Activated CD8-positive, alpha-beta memory T cell treated with anti-CD3 and anti-CD28 coated beads, Interleukin-2, amount 50 U/mL, for 4 hours (primary cell): ENCODE data around the gene C1QTNF8.

Experiments
- DNase-seq: peaks from one replicate; pipeline ENCODE4 v3.0.0-alpha.2; 2020

The C1QTNF8 gene

DNA sequence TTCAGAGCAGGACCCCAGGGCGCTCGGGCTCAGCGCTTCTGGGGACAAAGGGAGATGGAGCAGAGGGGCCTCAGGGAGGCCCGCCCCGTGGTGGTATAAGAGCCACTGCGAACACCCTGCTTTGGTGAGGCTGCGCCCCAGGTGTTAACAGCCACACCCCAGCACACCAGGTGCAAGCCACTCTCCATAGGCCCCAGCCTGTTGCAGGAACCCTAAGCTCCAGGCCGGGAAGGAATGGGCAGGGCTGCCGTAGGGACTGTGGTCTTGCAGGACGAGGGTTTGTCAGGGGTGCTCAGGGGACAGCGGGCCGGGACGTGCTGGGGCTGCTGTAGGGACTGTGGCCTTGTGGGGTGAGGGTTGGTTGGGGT lies 40.5 kb downstream of the C1QTNF8 start:
- DNase-seq = no peak

DNA sequence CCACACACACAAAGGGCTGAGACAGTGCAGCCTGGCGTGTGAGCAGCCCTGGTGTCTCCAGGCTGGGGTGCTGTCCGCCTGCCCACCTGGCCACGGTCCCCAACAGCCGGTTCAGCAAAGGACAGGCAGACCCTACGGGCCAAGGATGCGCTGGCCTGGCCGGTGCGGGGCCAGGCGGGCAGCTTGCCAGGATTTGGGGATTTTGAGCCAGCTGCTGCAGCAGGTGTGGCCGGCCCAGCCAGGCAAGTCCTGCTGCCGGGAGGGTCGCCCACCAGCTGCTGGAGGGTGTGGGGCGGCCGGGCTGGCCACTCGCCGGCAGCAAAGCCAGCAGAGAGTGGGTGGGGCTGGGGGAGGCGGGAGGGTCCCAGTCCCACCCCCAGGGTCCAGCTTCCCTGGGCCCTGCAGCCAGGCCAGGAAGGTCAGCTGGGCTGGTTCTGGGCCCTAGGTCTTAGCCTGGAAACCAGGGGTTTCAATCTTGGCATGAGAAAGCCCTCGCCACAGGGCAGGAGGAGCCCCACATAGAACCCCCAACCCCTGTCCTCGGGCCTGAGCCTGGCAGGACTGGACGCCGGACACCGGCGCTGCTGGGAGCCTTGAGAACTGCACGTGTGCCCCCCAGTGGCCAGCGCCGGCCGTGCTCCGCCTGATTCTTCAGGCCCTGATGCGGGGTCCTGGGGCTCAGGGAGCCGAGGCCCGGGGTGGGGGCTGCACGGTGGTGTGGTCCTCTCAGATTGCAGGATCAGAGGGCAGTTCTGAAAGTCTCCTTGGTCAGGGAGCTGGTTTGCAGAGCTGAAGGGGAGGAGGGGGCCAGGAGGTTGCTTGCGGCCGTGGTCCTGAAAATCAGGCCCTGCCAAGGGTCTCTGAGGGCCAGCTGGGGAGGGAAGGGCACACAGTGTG lies 41.1 kb downstream of the C1QTNF8 start:
- peak; percentile 51 for DNase-seq

DNA sequence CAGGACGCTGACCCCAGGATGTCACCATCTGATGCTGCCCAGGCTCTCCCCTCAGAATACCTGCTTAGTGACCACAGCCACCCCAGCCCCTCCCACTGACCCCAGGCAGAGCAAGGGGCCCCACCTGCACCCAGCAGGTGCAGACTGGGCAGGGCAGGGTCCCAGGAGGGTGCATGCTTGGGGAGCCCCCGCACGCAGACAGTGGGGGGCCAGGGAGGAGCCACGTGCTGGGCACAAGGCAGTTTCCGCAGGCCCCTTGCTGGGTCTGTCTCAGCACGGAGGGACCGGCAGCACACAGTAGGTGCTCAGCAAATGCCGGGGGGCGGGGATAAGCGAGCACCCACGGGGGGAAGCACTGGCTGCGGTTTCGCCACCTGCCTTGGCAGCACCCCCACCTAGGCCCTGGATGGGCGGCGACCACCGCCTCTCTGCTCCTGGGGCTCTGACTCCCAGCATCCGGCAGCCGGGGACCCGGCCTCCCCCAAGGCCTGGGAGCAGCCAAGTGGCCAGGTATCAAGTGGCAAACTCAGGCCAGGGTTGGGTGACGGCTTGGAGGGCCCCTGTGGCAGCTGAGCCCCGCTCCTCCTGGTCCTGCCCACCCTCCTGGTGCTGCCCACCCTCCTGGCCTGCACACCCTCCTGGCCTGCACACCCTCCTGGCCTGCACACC lies 42.2 kb downstream of the C1QTNF8 start:
- no peak for DNase-seq

DNA sequence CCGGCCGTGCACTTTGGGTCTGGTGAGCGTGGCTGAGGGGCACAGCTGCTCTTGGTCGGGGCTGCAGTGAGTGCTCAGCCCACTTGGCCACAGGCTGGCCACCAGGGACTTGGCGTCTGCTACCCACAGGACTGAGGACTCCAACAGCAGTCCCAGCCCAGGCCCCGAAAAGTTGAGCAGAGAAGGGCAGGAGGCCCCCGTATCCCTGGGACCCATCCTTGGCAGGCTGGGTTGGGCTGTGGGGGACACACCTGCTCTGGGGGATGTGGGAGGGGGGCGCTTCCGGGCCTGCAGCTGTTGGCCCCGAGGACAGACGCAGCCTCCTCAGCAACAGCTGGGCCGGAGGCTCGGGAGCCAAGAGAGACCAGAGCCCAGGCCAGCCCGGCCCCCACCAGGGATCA lies 42.9 kb downstream of the C1QTNF8 start:
- DNase-seq = no peak

DNA sequence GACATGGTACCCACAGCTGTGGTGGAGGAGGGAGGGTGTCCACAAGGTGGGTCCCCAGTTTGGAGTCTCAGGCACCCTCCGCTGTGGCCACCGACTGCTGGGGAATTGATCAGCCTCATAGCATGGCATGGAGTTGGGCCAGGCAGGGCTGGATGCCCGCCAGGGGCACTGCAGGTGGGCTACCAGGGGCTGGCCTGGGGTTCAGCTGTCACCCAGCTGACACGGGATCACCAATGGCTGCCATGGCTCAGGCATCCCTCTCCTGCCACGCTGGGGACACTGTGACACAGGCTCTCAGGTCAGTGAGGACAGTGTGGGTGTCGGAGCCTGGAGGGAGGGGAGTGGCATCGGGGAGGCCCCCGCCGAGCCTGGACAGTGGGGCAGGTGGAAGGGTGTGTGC lies 43.3 kb downstream of the C1QTNF8 start:
- DNase-seq = no peak

DNA sequence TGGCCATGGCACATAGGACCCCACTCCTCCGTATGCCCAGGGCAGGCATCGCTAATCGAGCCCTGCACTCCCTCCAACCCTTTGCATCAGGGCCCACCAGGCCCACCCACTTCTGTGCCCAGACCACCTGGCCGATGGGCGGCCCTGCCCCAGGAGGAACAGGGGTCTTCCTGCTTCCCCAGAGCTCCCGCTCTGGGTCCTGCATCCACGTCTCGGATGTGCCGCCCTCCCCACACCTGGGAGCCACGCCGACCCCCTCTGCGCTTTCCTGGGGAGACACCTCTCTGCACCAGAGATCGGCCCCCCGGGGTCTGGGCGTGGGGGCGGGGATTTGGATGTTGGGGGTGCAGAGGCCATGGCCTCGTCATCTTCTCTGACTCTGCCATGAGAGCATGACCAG lies 44.6 kb downstream of the C1QTNF8 start:
- no peak for DNase-seq

DNA sequence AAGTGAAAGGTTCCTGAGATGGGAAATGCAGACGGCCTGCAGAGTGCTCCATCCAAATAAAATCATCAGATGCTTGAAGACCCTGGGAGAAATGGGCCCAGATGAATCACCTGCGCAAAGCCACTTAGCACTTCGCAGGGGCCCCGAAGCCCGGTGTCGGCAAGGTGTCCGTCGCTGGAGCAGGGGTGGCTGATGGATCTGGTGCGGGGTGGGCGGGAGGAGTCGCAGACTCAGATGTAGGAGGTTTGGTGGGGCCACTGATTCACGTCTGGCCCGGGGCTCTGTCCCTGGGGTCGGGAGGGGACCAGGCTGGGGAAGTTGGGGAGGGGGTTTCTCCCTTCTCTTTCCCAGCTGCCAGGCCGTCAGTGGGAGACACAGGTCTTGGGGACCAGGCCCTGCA lies 45.1 kb downstream of the C1QTNF8 start:
- no peak for DNase-seq

DNA sequence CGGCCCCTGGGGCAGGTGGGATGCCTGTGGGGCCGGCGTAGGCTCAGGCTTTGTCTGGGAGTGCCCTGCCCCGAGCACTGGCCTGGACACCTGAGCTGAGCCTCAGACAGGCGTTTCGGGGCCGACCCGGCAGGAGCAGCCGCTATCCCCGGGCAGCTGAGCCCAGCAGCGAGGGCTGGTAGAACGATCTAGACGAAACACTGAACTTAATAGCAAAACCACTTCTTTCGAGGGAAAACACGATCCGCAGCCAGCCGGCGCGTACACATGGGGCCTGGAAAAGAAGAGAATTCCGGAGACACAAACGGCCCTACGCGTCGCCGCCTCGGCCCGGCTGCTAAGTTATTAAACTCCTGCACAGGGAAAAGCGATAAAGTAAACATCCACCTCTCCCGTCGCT lies 45.5 kb downstream of the C1QTNF8 start:
- no peak for DNase-seq

DNA sequence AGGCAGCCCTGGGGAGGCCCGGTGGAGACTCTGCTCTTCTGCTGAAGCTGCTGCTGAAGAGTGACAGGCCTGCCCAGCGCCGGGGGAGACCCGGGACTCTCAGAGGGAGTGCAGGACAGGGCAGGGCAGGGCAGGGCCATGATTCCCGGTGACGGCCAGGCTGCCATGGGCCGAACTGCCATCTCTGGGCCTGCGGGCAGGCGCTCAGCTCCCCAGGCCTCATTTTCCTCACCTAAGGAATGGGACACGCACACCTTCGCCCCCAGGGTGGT lies 46.1 kb downstream of the C1QTNF8 start:
- DNase-seq = no peak

DNA sequence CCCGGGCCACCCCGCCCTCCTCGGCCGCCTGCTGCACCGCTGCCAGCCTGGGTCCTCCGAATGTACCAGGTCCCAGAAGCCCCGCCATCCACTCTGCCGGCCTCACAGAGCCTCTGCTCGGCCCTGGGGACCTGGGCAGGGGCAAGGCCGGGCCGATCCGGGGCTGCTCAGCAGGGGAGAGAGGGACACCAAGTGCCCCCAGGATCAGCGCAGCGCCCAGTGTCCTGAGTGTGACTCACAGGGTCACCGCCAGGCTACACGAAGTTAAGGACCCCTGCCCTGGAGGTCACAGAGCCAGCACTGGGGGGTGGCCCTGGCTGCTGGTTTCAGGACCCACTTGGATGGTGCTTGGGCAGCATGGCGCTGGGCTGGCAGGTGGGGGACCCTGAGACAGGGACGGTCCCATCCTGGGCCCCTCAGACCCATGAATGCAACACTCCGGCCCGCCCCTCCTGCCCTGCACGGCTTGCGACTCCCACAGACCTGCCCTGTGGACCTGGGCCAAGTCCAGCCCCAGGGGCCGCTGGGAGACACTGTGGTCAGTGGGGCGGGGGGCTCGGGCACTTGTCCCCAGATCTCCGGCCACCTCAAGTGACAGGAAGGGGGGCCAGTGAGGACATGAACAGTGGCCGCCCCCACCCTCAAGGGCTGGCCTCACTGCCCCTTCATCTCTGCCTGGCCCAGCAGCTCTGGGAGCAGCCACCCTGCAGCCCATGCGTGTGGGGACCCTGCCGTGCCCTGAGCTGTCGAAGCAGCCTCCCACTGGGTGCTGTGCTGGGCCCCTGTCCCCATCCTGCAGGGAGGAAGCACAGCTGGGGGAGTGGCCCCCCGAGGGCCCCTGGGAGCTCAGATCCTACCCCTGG lies 46.7 kb downstream of the C1QTNF8 start:
- no peak for DNase-seq

DNA sequence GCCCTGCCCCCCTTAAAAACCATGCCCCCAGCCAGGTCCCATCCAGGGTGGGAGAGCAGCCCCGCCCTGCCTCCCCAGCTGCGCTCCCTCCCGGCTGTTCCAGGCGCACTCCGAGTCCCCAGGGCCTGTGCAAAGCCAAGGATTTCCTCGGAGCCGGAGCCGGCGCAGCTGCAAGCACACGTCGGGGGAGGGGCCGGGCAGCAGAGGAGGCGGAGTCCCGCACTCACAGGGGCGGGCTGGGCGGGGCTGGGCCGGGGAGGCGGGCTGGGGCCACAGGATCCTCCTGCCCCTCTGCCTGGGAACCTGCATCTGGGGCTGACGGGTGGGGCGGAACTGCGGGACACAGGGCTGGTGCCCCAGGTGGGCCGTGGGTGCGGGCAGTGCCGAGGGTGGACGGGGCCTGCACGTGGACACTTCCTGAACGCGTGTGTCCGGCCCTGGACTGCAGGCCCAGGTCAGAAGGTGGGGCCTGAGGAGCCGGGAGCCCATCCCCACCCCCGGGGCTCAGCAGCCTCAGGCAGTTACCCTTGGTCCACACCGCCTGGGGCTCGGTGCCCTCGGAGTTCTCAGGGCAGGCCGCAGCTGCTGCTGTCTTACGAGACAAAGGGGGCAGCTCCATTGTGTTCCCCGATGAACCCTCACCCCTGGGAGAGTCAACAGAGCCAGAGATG lies 47.5 kb downstream of the C1QTNF8 start:
- no peak for DNase-seq

DNA sequence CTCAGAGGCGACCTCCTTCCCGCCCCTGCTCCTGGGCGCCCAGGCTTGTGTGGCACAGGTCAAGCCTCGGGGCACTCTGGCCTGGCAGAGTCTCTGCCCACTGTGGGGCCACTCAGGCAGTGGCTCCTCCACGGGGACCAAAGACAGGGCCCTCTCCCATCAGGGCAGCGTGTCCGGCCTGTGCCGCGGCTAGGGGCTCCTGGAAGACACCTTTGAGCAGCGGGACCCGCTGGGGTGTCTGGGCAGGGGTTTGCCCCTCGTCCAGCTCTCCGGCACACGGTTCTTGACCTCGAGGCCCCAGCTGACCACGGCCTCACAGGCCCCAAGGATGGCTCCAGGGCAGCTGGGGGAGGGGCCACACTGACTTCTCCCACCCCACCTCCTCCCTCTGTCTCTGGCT lies 48.2 kb downstream of the C1QTNF8 start:
- no peak for DNase-seq

DNA sequence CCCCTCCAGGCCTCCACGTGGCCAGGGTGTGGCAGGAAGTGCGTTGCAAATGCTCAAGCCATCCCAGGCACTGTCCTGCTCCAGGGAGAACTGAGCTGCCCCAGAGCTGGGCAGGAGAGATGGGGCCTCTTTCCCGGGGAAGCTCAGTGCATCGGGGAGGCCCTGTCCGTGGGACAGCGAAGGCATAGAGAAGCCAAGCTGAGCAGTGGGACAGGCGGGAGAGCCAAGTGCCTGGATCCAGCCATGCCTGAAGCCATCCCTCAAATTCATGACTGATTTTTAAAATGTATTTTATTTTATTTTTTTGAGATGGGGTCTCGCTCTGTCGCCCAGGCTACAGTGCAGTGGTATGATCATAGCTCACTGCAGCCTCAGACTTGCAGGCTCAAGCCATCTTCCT lies 48.9 kb downstream of the C1QTNF8 start:
- no peak for DNase-seq

DNA sequence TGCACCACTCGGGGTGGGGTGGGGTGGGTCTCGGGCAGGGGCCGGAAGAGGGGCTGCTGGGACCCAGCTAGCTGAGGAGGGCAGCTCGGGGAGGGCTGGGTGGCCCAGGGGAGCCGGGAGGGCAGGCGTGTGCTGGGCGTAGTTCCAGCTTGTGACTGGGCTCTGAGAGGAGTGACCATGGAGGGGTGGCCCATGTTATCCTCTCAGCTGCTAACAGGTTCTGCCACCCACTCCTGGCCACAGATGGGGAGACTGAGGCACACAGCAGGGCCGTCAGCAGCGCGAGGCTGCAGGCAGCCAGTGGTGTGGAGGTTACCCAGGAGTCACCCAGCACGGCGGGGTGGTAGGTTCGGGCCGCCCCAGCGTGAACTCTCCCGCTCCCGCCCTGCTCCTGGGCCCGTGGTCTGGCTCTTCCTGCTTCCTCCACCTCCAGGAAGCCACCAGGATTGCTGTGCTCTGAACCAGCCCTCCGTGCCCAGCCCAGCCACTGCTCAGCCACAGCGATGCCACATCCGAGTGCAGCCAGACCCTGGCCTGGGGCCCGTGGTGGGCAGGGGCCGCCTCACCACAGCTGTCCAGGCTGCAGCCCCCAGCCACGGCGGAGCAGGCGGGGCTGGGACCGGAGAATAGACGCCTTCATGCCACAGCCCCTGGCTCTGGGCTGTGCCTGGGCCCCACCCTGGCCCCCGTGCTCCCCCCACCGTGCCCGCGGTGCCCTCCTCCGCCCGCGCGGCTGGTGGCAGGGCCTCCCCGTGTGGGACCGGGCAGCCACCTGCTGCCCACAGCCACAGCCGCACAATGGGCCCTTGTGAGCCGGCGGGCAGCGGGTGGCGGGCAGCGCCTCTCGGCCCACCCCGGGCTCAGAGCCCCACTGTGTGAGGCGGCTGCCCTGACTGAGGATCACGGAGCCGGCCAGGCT lies 49.8 kb downstream of the C1QTNF8 start:
- DNase-seq = no peak

DNA sequence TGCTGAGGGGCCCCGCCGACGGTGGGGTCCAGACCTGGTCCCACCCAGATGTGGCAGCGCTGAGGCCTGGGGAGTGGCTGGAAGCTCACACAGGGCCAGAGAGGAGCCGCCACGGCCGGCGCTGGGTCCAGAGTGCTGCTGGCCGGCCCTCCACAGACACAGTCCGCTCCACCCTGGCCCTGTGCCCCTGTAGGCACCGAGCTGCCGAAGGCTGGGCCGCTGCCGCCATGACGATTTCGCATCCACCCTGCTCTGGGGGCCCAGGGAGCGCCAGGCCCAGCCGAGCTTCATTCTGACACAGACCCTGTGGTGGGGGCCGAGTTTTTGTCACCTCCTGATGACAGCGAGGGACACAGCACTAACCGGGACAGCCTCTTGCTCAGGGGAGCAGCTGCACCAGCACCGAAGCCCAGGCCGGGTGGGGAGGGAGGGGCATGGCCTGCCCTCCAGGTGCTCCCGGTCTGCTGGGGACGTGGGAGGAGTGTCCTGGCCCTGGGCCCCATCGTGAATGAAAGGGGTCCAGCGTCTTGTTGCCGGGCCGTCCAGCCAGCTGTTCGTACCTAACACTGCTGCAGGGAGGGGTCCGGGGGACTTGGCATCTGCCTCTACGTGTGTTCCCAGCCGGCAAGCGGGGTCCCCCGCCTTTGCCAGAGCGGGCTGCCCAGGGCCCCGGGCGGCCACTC lies 50.6 kb downstream of the C1QTNF8 start:
- DNase-seq = no peak

DNA sequence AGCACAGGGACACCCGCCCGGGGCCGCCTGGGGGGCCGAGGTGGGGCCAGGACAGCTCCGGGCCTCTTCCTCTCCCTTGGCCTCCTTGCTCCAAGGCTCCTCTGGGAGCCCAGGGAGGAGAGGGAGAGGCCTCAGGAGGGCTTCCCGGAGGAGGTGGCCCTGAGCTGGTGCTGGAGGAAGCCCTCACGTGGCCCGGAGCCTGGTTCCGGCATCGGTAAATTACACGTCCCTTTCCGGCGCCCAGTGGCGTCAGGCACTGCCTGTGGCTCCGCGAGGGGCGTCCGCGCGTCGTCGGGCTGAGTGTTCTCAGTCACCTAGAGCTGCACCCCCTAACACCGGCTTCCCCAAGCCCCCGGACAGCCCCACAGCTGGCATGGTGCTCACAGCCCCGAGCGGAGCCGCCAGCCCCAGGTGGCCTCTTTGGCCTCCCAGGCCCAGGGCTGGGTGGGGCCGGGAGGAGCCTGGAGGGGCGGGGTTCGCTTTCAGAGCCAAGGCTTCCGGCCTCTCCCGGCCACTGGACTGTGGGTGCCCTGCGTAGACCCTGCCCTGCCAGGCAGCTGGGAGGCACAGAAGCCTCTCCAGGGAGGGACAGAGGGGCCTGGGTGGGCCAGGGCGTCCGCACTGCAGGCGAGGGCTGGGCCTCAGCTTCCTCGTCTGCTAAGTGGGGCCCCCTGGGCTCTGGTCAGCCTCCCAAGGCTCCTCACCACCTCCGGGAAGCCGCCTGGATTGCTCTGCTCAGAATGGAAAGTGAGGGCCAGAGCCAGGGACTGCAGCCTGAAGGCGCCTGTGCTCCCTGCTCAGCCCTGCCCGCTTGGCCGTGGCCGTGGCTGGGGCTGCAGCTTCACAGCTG lies 51.4 kb downstream of the C1QTNF8 start:
- no peak for DNase-seq

DNA sequence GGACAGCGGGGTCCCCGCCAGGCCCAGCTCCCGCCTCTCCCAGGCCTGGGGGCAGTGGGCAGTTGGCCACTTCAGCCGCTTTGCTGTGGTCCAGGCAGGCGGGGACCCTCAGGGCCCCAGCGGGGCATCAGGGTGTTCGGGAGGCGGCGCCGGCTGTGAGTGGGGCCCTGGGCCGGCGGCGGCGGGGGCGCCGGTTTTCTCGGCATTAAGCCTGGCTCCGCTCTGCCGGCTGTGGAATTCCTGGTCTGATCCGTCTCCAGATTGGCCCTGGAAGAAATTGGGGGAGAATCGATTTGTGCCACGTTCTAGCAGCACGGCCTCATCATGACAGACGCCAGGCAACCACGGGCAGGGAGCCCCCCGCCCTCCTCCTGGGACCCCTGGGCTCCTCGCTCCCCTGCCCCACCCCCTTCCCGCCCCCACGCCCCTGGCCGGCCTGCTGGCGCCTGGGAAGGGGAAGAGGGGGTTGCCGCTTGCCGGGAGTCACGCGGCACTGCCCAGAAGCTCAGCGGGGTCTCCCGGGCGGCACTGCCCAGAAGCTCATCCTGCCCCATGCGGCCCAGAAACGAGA lies 52.1 kb downstream of the C1QTNF8 start:
- DNase-seq = no peak

DNA sequence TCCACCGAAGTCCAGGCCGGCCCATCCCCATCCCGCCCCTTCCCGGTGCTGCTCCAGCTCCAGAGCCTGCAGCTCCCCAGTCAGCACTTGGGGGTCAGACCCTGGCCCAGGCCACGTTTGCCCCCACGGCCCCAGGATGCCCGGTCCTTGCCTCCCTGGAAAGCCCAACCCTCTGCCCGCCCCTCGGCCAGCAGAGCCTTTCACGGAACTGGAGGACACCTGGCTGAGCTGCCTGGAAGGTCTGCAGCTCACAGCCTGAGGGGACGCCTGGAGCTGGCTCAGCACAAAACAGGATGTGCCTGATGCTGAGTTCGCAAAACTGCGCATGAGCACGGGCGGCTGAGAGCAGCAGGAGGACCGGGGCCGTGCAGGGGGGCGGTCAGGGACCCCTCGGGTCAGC lies 53.2 kb downstream of the C1QTNF8 start:
- no peak for DNase-seq

DNA sequence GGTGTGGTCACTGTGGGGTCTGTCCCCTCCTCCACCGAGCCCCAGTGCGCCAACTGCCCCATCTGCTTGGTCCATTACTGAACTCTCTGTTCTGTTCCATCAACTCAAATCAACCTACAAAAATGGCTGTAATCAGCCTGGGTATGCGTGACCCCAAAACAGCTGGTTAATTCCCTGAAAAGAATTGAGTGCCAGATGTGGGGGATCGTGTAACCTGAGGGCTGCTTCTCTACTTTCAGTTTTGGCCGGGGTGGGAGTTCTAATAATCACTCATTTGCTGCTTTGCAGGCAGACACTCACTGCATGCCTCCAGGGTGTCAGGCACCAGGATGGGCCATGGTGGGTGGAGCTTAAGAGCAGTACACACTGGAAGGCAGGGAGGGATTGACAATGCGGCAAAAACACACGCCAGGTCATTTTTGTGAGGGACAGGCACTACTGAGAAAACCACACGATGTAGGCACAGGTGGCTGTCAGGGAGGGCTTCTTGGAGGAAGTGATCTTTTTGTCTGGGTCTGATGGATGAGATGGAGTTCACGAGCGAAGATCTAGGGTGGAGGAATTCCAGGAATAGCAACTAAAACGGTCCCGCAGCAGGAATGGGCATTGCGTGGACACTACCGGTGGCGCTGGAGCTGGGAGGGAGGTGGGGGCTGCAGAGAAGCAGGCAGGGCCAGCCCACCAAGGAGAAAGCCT lies 53.8 kb downstream of the C1QTNF8 start:
- no peak for DNase-seq

DNA sequence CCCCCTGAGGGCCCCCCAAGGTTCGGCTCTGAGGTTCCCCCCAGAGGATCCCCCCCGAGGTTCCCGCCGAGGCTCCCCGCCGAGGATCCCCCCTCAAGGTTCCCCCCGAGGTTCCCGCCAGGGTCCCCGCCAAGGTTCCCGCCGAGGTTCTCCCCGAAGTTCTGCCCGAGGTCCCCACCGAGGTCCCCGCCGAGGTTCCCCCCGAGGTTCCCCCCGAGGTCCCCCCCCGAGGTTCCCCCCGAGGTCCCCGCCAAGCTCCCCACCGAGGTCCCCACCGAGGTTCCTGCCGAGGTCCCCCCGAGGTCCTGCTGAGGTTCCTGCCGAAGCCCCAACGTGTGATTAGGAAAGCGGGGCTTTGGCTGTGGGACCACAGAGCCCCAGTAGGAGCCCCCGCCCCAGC lies 55.7 kb downstream of the C1QTNF8 start:
- no peak for DNase-seq
